Transverse colon (tissue), 4 donors: ENCODE measurements around the gene AICDA. TPM values are rescaled to one million over a fixed set of nuclear protein-coding genes. Genes with fewer than 3 reads are reported as not detected.
"Not testable (repeated sequence)": the region's sequence is repeated elsewhere in the genome, so short reads cannot be mapped to it uniquely, and the experiment has no call there.

Experiments used
- DNase-seq: peaks from one replicate; pipeline ENCODE4 v3.0.0-alpha.2; 2019
- H3K27ac ChIP-seq, 4 donors: fragments of 200-600 bp; sonication (generic); 2 replicates each; pipeline ENCODE4 v1.5.1; 2016 to 2018; ENCODE audit warnings: inconsistent platforms in 4 of 4
- H3K27me3 ChIP-seq: fragments of 200-600 bp; sonication (generic); 2 replicates; pipeline ENCODE4 v1.5.1; 2017; ENCODE audit warnings: inconsistent platforms
- H3K36me3 ChIP-seq, 4 donors: fragments of 200-600 bp; sonication (generic); 2 replicates each; pipeline ENCODE4 v1.5.1; 2017 to 2019; ENCODE audit warnings: inconsistent platforms in 4 of 4
- H3K4me1 ChIP-seq, 4 donors: fragments of 200-600 bp; sonication (generic); 2 replicates each; pipeline ENCODE4 v1.5.1; 2017 to 2020; ENCODE audit warnings: inconsistent platforms in 4 of 4
- H3K4me3 ChIP-seq, 4 donors: fragments of 200-600 bp; sonication (generic); 1 replicate in 1 of 4; 2 replicates in 3 of 4; pipeline versions ENCODE4 v1.5.1 to v1.6.1; 2017 to 2019; ENCODE audit warnings: inconsistent platforms in 4 of 4
- H3K9me3 ChIP-seq, 2 donors: fragments of 200-600 bp; sonication (generic); 2 replicates each; pipeline ENCODE4 v1.5.1; 2017 to 2019; ENCODE audit warnings: inconsistent platforms in 2 of 2
- CTCF ChIP-seq, 5 experiments: fragments of 200-600 bp in 3 of 5; fragments of 450-650 bp in 2 of 5; sonication (generic) in 3 of 5; IDR thresholded peaks; 1 replicate in 2 of 5; 2 replicates in 3 of 5; pipeline ENCODE4 v1.5.1; 2016 to 2017; ENCODE audit warnings: antibody characterized with exemption in 5 of 5, inconsistent platforms in 3 of 5, mild to moderate bottlenecking in 2 of 5, moderate library complexity in 1 of 5
- EP300 ChIP-seq: sonication (generic); formaldehyde crosslinking; IDR thresholded peaks from one replicate; pipeline ENCODE4 v1.6.1; 2017; ENCODE audit warnings: antibody characterized with exemption, low read depth
- POLR2A ChIP-seq: fragments of 450-650 bp; IDR thresholded peaks from one replicate; pipeline ENCODE4 v1.6.1; 2016; ENCODE audit warnings: antibody characterized with exemption, mild to moderate bottlenecking, moderate library complexity
- POLR2AphosphoS5 ChIP-seq, 3 donors: sonication (generic); formaldehyde crosslinking; IDR thresholded peaks; one replicate each; pipeline ENCODE4 v1.6.1; 2016; ENCODE audit warnings: antibody characterized with exemption in 3 of 3
- WGBS, 2 donors: methylation state at CpG; one replicate each; pipeline ENCODE4 v1.1.5; 2018; ENCODE audit warnings: low coverage in 1 of 2; 5-methylcytosine and 5-hydroxymethylcytosine counted together
- in situ Hi-C, 4 donors: fragments of 200-750 bp; cut with MboI; loops; one replicate each; pipeline versions ENCODE4 v1.15.0 to v1.15.1; 2017; ENCODE audit warnings: low sequenced_read_pairs in 3 of 4, low pct_ligation_motif_present in 1 of 4, low pct_unique_long_range_greater_than_20kb in 1 of 4
- intact Hi-C: fragments of 100-400 bp; cut with DNase I; formaldehyde crosslinking; loops from one replicate; pipeline ENCODE4 v1.15.1; 2023; ENCODE audit warnings: low total_unique reads
- total RNA-seq, 4 donors: library from RNA; depleted of rRNA; stranded (reverse); fragments of >200 nt; gene quantifications; one replicate each; pipeline ENCODE4 v1.1.0, GENCODE V29; 2016

Gene AICDA
- total RNA-seq, 4 donors from 2014 or later: not detected

- no peaks in the 10 kb centered on the region for H3K27me3 ChIP-seq
- no peaks in the 10 kb centered on the region for H3K36me3 ChIP-seq
- H3K9me3 ChIP-seq: no peaks in the 10 kb centered on the region
- H3K4me1 ChIP-seq: no peaks in the 10 kb centered on the region
- 67 to 75% methylated on average over 1 to 3 of the region's 3 CpGs for WGBS, 2 donors
- no peak for TF ChIP-seq POLR2A
- TF ChIP-seq POLR2AphosphoS5 (IDR thresholded peaks at IDR 0.05): no peak
- TF ChIP-seq CTCF (IDR thresholded peaks at IDR 0.05): no peak
- no peak for TF ChIP-seq EP300
- H3K4me3 ChIP-seq: no peak overlapping the region
- no peak overlapping the region for H3K27ac ChIP-seq
- in situ Hi-C loops: no loop called here
- intact Hi-C loops: no loop called here
- DNase-seq: no peak
Observed at GRCh38 chr12:8577879-8578278, 34.8 kb downstream of the AICDA start.

- Histone ChIP-seq H3K27me3 (no peaks in the 10 kb centered on the region), H3K4me3 (no peak overlapping the region), H3K36me3 (no peaks in the 10 kb centered on the region), H3K4me1 (no peaks in the 10 kb centered on the region), H3K9me3 (no peaks in the 10 kb centered on the region), H3K27ac (no peak overlapping the region)
- DNase-seq: no peak
- WGBS, 2 donors: 25 to 47% methylated on average over 1 to 2 of the region's 2 CpGs
- in situ Hi-C loops (no loop called here), intact Hi-C loops (no loop called here)
- TF ChIP-seq POLR2AphosphoS5 (IDR thresholded peaks at IDR 0.05) (no peak), EP300 (no peak), POLR2A (no peak), CTCF (IDR thresholded peaks at IDR 0.05) (no peak)
Observed at GRCh38 chr12:8572507-8572906, 40.2 kb downstream of the AICDA start.

GRCh38 chr12:8566525-8566924 lies 46.1 kb downstream of the AICDA start:
- in situ Hi-C loops (no loop called here), intact Hi-C loops (no loop called here)
- Histone ChIP-seq H3K4me3 (no peak overlapping the region), H3K9me3 (peaks cover 0 to 3% of the 10 kb centered on the region in 2 donors), H3K4me1 (no peaks in the 10 kb centered on the region), H3K27me3 (no peaks in the 10 kb centered on the region), H3K36me3 (no peaks in the 10 kb centered on the region), H3K27ac (no peak overlapping the region)
- no peak for DNase-seq
- TF ChIP-seq CTCF (IDR thresholded peaks at IDR 0.05) (no peak), POLR2AphosphoS5 (IDR thresholded peaks at IDR 0.05) (no peak), EP300 (no peak), POLR2A (no peak)

GRCh38 chr12:8566052-8566451 lies 46.6 kb downstream of the AICDA start:
- intact Hi-C loops, H3K27me3 ChIP-seq, H3K9me3 ChIP-seq, in situ Hi-C loops, DNase-seq, H3K4me1 ChIP-seq, H3K36me3 ChIP-seq, H3K4me3 ChIP-seq, H3K27ac ChIP-seq: not testable (repeated sequence)
- WGBS, 2 donors: 72 to 100% methylated on average over 1 to 2 of the region's 2 CpGs

- H3K36me3 ChIP-seq: no peaks in the 10 kb centered on the region
- no peaks in the 10 kb centered on the region for H3K27me3 ChIP-seq
- 75 to 78% methylated on average over 10 to 22 of the region's 22 CpGs for WGBS, 2 donors
- H3K9me3 ChIP-seq: peaks cover 0 to 3% of the 10 kb centered on the region in 2 donors
- TF ChIP-seq POLR2AphosphoS5 (IDR thresholded peaks at IDR 0.05) (no peak), POLR2A (no peak), EP300 (no peak), CTCF (IDR thresholded peaks at IDR 0.05) (no peak)
- no peaks in the 10 kb centered on the region for H3K4me1 ChIP-seq
- no peak overlapping the region for H3K27ac ChIP-seq
- intact Hi-C loops (no loop called here), in situ Hi-C loops (no loop called here)
- DNase-seq: no peak
- H3K4me3 ChIP-seq: no peak overlapping the region
Observed at GRCh38 chr12:8564656-8565055, 48.0 kb downstream of the AICDA start.
